ENCODE measurements around the gene SLC10A7. TPM values are rescaled to one million over a fixed set of nuclear protein-coding genes. Genes with fewer than 3 reads are reported as not detected.

Gene SLC10A7
- 1.8 to 2.3 TPM (median 2.0 TPM) in 5 replicates for total RNA-seq (2022; extraction: Qiagen RNA extraction)

DNA sequence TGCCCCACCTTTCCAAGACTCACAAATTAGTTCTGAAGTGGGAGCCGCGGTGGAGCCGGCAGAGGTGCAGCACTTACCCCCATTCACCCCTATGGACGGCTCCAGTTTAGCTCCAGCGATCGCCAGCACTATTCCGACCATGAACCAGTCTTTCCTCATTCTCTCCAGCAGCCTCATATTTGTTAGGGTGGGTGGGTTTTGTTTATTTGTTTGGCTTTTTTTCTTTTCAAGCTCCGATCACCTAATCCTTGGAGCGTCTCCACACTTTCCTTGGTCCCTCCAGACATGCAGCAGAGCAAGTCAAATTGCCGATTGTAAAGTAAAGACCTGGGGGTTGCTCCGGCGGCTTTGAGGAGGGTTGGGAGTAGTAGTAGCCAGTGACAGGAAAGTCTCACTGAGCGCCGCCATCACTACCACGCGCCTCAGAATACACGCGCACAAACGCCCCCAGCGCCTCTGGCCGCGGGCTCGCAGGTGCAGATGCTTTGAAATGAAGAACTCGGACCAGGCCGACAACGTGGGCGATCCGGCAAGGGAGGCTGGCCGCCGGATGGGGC is at the start of gene SLC10A7:
SLC10A7 (minus strand) TSS at position 400 of the 557 bp plus-strand sequence; CDS start at position 177, 223 bp downstream.

DNA sequence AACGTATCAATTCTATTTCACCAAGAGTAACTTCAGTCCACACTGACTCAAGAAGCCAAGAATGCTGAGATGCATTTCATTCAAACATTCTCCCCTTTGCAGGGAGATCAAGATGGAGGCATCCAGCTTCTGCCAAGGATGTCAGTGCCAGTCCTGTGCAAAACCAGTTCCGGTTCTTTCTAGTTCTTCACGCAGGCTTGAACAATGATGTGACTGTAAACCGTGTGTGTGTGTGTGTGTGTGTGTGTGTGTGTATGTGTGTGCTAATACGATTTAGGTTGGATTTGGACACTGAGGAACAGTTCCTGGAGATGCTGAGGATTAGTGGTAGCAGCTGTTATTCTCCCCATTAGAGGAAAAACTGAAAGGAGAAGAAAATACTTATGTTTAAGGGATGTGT is 307.5 kb downstream of the SLC10A7 start, which contains the start of gene REELD1:
REELD1 (plus strand) TSS at position 301 of the 400 bp plus-strand sequence. CDS start 2,415 bp downstream, outside the sequence.

Other genes starting within 250 kb of the SLC10A7 start
- gene POU4F2, start 117.0 kb upstream of the SLC10A7 start, total RNA-seq (2022; extraction: Qiagen RNA extraction), result not detected in 5 replicates